Smooth muscle cell (in vitro differentiated cells): Measurements from ENCODE around the gene LRRC7. TPM values are rescaled to one million over a fixed set of nuclear protein-coding genes. Genes with fewer than 3 reads are reported as not detected.

ENCODE experiments used
- DNase-seq: peaks from one replicate; lab custom pipeline; 2025; ENCODE audit not compliant: unreplicated experiment; lab: John Stamatoyannopoulos, UW
- H2AFZ ChIP-seq: fragments of 200-600 bp; sonication (generic); 2 replicates; pipeline ENCODE4 v1.6.0; 2016; ENCODE audit warnings: antibody characterized with exemption, low read depth, mild to moderate bottlenecking
- H3F3A ChIP-seq: fragments of 200-600 bp; sonication (generic); 2 replicates; pipeline ENCODE4 v1.6.0; 2017; ENCODE audit warnings: antibody characterized with exemption, low read depth
- H3K27ac ChIP-seq: fragments of 200-600 bp; sonication (generic); 2 replicates; pipeline ENCODE4 v1.5.1; 2016; ENCODE audit warnings: low read depth, mild to moderate bottlenecking
- H3K27me3 ChIP-seq: fragments of 200-600 bp; sonication (generic); 2 replicates; pipeline ENCODE4 v1.6.1; 2016; ENCODE audit warnings: low read depth, mild to moderate bottlenecking
- H3K36me3 ChIP-seq: fragments of 200-600 bp; sonication (generic); 2 replicates; pipeline ENCODE4 v1.5.1; 2016; ENCODE audit warnings: low read depth
- H3K4me1 ChIP-seq: fragments of 200-600 bp; sonication (generic); 2 replicates; pipeline ENCODE4 v1.5.1; 2016; ENCODE audit warnings: low read depth
- H3K4me2 ChIP-seq: fragments of 200-600 bp; sonication (generic); 2 replicates; pipeline ENCODE4 v1.6.0; 2016; ENCODE audit warnings: mild to moderate bottlenecking
- H3K4me3 ChIP-seq: fragments of 200-600 bp; sonication (generic); 2 replicates; pipeline ENCODE4 v1.5.1; 2016; ENCODE audit warnings: mild to moderate bottlenecking
- H3K79me2 ChIP-seq: fragments of 200-600 bp; sonication (generic); 2 replicates; pipeline ENCODE4 v1.6.0; 2016; ENCODE audit warnings: low read depth, mild to moderate bottlenecking
- H3K9ac ChIP-seq: fragments of 200-600 bp; sonication (generic); 2 replicates; pipeline ENCODE4 v1.6.0; 2016; ENCODE audit warnings: low read depth
- H3K9me3 ChIP-seq: fragments of 200-600 bp; sonication (generic); replicated peaks from 2 replicates; pipeline ENCODE4 v1.5.1; 2016; ENCODE audit warnings: low read depth
- H4K20me1 ChIP-seq: fragments of 200-600 bp; sonication (generic); 2 replicates; pipeline ENCODE4 v1.6.0; 2016; ENCODE audit warnings: low read depth
- CTCF ChIP-seq: fragments of 200-600 bp; sonication (generic); IDR thresholded peaks from 2 replicates; pipeline ENCODE4 v1.5.1; 2017; ENCODE audit warnings: borderline replicate concordance, mild to moderate bottlenecking, antibody characterized with exemption; ENCODE audit not compliant: insufficient read depth, poor library complexity, severe bottlenecking
- WGBS: methylation state at CpG from one replicate; pipeline ENCODE4 v1.1.7; 2016; ENCODE audit warnings: low lambda C conversion rate; 5-methylcytosine and 5-hydroxymethylcytosine counted together
- polyA plus RNA-seq: library from polyadenylated mRNA; unstranded; fragments of >200 nt; fragmentation: Nextera tagmentation; extraction: Ambion mirVana; gene quantifications from 2 replicates; pipeline ENCODE4 v1.2.1, GENCODE V29; 2016
- total RNA-seq: library from RNA; depleted of rRNA; stranded (reverse); fragments of >200 nt; gene quantifications from 2 replicates; pipeline ENCODE4 v1.2.3, GENCODE V29; 2014

Gene LRRC7
- total and polyA plus RNA-seq, 2 experiments from 2014 or later = 0.04 to 0.06 TPM

GRCh38 chr1:69572921-69573320 is 5.2 kb downstream of the LRRC7 start:
- Histone ChIP-seq H3K9ac (no peak overlapping the region), H3K9me3 (no peaks in the 10 kb centered on the region), H3K79me2 (no peaks in the 10 kb centered on the region), H3F3A (no peaks in the 10 kb centered on the region), H3K27me3 (peaks cover 71% of the 10 kb centered on the region), H4K20me1 (no peaks in the 10 kb centered on the region), H3K4me2 (no peak overlapping the region), H3K4me3 (no peak overlapping the region), H3K27ac (no peak overlapping the region), H3K4me1 (peaks cover 15% of the 10 kb centered on the region), H2AFZ (no peak overlapping the region), H3K36me3 (no peaks in the 10 kb centered on the region)
- no peak for DNase-seq
- TF ChIP-seq CTCF = no peak
- 66% methylated on average over 2 of the region's 2 CpGs for WGBS

- Histone ChIP-seq H3K4me1 (peaks cover 10% of the 10 kb centered on the region), H3K79me2 (no peaks in the 10 kb centered on the region), H3K27ac (no peak overlapping the region), H3K9me3 (no peaks in the 10 kb centered on the region), H3K4me3 (no peak overlapping the region), H3F3A (no peaks in the 10 kb centered on the region), H3K4me2 (no peak overlapping the region), H3K9ac (no peak overlapping the region), H3K27me3 (peaks cover 61% of the 10 kb centered on the region), H3K36me3 (no peaks in the 10 kb centered on the region), H2AFZ (no peak overlapping the region), H4K20me1 (no peaks in the 10 kb centered on the region)
- no peak for TF ChIP-seq CTCF
- DNase-seq = no peak
- 43% methylated on average over 2 of the region's 2 CpGs for WGBS
These were observed 6.2 kb downstream of the LRRC7 start for GRCh38 chr1:69573911-69574310.

- no peak for TF ChIP-seq CTCF
- Histone ChIP-seq H3K79me2 (no peaks in the 10 kb centered on the region), H2AFZ (no peak overlapping the region), H3K9me3 (no peaks in the 10 kb centered on the region), H3K4me1 (no peaks in the 10 kb centered on the region), H3K27me3 (no peaks in the 10 kb centered on the region), H4K20me1 (no peaks in the 10 kb centered on the region), H3K4me2 (no peak overlapping the region), H3K36me3 (no peaks in the 10 kb centered on the region), H3K9ac (no peak overlapping the region), H3F3A (no peaks in the 10 kb centered on the region), H3K27ac (no peak overlapping the region), H3K4me3 (no peak overlapping the region)
- DNase-seq = no peak
- whole genome bisulfite sequencing = 42% methylated on average over 2 of the region's 2 CpGs
These were observed 17.9 kb downstream of the LRRC7 start for GRCh38 chr1:69585666-69586065.

DNA sequence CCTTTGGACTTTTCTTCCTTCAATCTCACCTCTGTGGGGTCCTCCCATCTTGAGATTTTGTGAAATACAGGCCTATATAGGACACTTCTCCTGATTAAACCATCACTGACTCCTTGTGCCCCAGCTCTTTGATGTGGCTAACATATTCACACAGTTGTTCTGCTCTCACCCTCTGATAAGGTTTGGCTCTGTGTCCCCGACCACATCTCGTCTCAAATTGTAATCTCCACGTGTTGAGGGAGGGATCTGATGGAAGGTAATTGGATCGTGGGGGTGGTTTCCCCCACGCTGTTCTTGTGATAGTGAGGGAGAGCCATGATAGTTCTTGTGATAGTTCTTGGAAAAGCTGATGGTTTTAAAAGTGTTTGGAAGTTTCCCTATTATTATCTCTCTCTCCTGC is 19.7 kb downstream of the LRRC7 start:
- WGBS = 61% methylated on average over 5 of the region's 5 CpGs
- no peak overlapping the region for H2AFZ ChIP-seq

More for the DNA sequence above, 19.7 kb downstream of the LRRC7 start:
- Histone ChIP-seq H4K20me1 (no peaks in the 10 kb centered on the region), H3K27me3 (peaks cover 6% of the 10 kb centered on the region), H3K36me3 (no peaks in the 10 kb centered on the region), H3K27ac (no peak overlapping the region), H3K79me2 (no peaks in the 10 kb centered on the region), H3F3A (no peaks in the 10 kb centered on the region), H3K9ac (no peak overlapping the region), H3K9me3 (no peaks in the 10 kb centered on the region), H3K4me2 (no peak overlapping the region), H3K4me3 (no peak overlapping the region), H3K4me1 (no peaks in the 10 kb centered on the region)
- no peak for DNase-seq
- no peak for TF ChIP-seq CTCF
